Activated B cell treated with CpG ODN at 0.5 μM for 24 hours (primary cell): ENCODE measurements around the gene PRR30. TPM values are rescaled to one million over a fixed set of nuclear protein-coding genes. Genes with fewer than 3 reads are reported as not detected.

Experiments used
- ATAC-seq: fragments of 200-7000 bp; cut with Tn5 transposase; one replicate; pipeline ENCODE4 v1.10.0; 2021; ENCODE audit warnings: low read depth, mild to moderate bottlenecking, moderate library complexity
- CTCF ChIA-PET: fragments of 350-600 bp; sonication (Branson Sonifier 250); formaldehyde crosslinking; loops from one replicate; lab custom pipeline; 2021; ENCODE audit warnings: antibody characterized with exemption; lab: Charles Lee
- POLR2A ChIA-PET: fragments of 350-600 bp; sonication (Branson Sonifier 250); formaldehyde crosslinking; loops from one replicate; lab custom pipeline; 2021; ENCODE audit warnings: antibody characterized with exemption; lab: Charles Lee
- DNase-seq: peaks from one replicate; pipeline ENCODE4 v3.0.0; 2022
- H3K27ac Mint-ChIP-seq: one replicate; pipeline ENCODE4 v1.8.0; 2020; ENCODE audit warnings: mixed read lengths
- H3K27me3 Mint-ChIP-seq: one replicate; pipeline ENCODE4 v1.8.0; 2021; ENCODE audit warnings: mixed read lengths
- H3K36me3 Mint-ChIP-seq: one replicate; pipeline ENCODE4 v1.8.0; 2021; ENCODE audit warnings: low read depth, mixed read lengths
- H3K4me1 Mint-ChIP-seq: one replicate; pipeline ENCODE4 v1.8.0; 2021; ENCODE audit warnings: mixed read lengths
- H3K4me3 Mint-ChIP-seq: one replicate; pipeline ENCODE4 v1.8.0; 2020; ENCODE audit warnings: mild to moderate bottlenecking, mixed read lengths
- H3K9me3 Mint-ChIP-seq: one replicate; pipeline ENCODE4 v1.8.0; 2020; ENCODE audit warnings: mixed read lengths
- intact Hi-C: fragments of 100-400 bp; cut with micrococcal nuclease; formaldehyde crosslinking; loops from one replicate; pipeline ENCODE4 v1.15.1; 2024
- total RNA-seq: library from RNA; stranded (reverse); gene quantifications from 2 replicates; pipeline ENCODE4 v1.2.3, GENCODE V29; 2022
- TF ChIP-seq, protein P1 (sequence below): fragments of 200-600 bp; IDR thresholded peaks from one replicate; pipeline ENCODE4 v1.8.0; 2022; ENCODE audit warnings: antibody characterized with exemption, mild to moderate bottlenecking

The PRR30 gene
- total RNA-seq, 1 donor from 2014 or later = not detected

DNA sequence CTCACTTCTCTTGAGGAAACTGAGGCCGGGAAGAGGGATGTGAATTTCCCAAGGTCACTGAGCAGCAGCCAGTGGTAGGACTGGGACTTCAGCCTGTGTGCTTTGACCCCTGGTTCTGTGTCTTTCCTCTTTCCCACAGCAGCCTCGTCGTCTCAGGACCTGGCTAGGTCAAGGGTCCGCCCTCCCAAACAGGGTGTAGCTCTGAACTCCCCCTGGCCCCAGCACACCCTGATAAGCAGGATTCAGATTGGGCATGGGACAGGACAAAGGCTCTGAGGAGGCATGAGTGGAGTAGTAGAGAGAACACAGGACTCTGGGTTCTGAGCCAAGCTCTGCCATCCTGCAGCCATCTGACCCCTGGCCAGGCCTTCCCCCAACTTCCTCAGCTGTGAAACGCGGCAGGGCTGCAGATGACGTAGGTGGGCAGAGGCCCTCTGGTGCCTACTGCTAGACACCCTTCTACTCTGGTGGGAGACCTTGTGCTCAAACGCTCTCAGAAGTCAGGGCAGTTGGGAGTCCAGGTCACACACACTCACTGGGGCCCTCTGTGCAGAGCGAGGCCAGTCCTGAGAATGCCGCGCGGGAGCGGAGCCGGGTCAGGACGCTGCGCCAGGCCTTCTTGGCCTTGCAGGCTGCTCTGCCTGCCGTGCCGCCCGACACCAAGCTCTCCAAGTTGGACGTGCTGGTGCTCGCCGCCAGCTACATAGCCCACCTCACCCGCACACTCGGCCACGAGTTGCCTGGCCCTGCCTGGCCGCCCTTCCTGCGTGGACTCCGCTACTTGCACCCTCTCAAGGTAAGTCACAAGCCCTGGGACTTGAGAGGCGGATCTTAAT lies 10.6 kb upstream of the PRR30 start:
- Mint-ChIP-seq H3K27me3 (peaks cover 27% of the 10 kb centered on the region), H3K36me3 (no peaks in the 10 kb centered on the region), H3K9me3 (no peaks in the 10 kb centered on the region), H3K27ac (no peak overlapping the region), H3K4me1 (no peaks in the 10 kb centered on the region), H3K4me3 (no peak overlapping the region)
- TF ChIP-seq, protein P1, sequence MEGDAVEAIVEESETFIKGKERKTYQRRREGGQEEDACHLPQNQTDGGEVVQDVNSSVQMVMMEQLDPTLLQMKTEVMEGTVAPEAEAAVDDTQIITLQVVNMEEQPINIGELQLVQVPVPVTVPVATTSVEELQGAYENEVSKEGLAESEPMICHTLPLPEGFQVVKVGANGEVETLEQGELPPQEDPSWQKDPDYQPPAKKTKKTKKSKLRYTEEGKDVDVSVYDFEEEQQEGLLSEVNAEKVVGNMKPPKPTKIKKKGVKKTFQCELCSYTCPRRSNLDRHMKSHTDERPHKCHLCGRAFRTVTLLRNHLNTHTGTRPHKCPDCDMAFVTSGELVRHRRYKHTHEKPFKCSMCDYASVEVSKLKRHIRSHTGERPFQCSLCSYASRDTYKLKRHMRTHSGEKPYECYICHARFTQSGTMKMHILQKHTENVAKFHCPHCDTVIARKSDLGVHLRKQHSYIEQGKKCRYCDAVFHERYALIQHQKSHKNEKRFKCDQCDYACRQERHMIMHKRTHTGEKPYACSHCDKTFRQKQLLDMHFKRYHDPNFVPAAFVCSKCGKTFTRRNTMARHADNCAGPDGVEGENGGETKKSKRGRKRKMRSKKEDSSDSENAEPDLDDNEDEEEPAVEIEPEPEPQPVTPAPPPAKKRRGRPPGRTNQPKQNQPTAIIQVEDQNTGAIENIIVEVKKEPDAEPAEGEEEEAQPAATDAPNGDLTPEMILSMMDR = no peak
- ATAC-seq (no peak), DNase-seq (no peak)
- ChIA-PET CTCF (no interaction called here), POLR2A (no interaction called here)
- intact Hi-C loops = no loop called here

DNA sequence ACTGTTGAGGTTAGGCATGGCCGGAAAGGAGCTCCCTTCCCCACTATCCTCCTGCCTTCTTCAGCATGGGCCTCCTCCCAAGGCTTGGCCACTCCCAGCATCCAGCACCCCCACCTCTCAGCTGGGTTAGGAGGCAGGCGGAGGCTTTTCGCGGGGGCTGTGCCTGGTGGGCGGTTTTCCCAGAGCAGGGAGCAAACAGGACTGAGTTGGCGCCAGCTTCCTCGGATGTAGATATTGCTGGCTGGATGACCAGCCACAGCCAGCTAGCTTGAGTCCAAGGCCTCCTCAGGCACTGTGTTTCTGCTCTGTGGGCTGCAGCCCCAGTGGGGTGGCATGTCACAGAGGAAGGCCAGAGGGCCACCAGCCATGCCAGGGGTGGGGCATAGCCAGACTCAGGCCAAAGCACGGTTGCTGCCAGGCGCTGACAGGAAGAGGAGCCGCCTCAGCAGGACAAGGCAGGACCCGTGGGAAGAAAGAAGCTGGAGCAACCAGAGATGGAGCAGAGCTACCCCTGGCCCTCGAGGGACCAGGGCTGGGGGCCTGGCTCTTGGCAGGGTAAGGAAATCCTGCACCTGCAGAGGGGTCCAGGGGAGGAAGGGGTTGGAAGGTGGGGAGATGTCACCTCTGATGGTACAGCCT lies 9.7 kb upstream of the PRR30 start, which contains the start of gene TCF23:
Gene TCF23, plus strand, starts transcription at position 204 of the 639 bp plus-strand sequence. Its CDS starts 130 bp downstream, at position 334.
- Mint-ChIP-seq H3K36me3 (no peaks in the 10 kb centered on the region), H3K9me3 (no peaks in the 10 kb centered on the region), H3K4me1 (no peaks in the 10 kb centered on the region), H3K4me3 (no peak within 1 kb of the TSS), H3K27me3 (peaks cover 23% of the 10 kb centered on the region), H3K27ac (no peak within 1 kb of the TSS)
- CTCF ChIA-PET = no interaction called here
- intact Hi-C loops = no loop called here
- ATAC-seq (no peak), DNase-seq (no peak)
- TF ChIP-seq, protein P1 = no peak
- POLR2A ChIA-PET = no interaction called here

DNA sequence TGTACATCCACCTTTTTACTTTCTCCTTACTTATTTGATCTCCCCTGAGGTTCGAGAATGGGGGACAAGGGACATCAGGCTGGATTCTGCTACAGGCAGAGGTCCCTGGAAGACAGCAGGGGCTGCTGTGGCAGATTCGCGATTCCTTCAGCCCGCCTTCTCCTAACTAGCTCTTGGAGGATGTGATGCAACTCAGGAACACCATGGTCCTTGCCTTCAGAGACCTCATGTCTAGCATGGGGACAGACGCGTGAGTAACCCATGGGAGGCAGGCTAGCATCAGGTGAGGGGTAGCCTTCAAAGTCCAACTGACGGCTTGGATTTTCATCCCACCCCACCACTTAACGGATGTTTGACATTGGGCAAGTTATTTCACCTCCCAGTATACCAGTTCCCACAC lies 8.7 kb upstream of the PRR30 start:
- DNase-seq = no peak
- CTCF ChIA-PET = no interaction called here

DNA sequence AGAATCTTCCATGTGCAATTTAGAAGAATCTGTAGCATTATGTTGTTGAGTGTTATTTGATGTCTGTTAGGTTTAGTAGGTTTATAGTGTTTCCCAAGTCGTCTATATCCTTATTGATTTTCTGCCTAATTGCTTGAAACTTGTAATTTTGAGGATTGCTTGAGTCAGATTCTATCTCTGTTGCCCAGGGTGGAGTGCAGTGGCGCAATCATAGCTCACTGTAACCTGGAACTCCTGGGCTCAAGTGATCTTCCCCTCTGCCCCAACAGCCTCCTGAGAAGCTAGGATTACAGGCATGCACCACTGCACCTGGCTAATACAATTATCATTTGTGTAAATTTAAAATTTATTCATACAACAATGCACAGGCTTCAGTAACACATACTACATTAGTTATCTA lies 6.5 kb upstream of the PRR30 start:
- no peaks in the 10 kb centered on the region for H3K9me3 Mint-ChIP-seq
- no peaks in the 10 kb centered on the region for H3K36me3 Mint-ChIP-seq
- ATAC-seq (no peak), DNase-seq (no peak)
- no peaks in the 10 kb centered on the region for H3K4me1 Mint-ChIP-seq
- intact Hi-C loops = no loop called here
- H3K27me3 Mint-ChIP-seq = peaks cover 25% of the 10 kb centered on the region
- H3K27ac Mint-ChIP-seq = no peak overlapping the region
- H3K4me3 Mint-ChIP-seq = no peak overlapping the region
- POLR2A ChIA-PET = no interaction called here
- TF ChIP-seq, protein P1 = no peak
- CTCF ChIA-PET = no interaction called here

More for the DNA sequence above, 8.7 kb upstream of the PRR30 start:
- no peaks in the 10 kb centered on the region for H3K9me3 Mint-ChIP-seq
- no peak overlapping the region for H3K27ac Mint-ChIP-seq
- TF ChIP-seq, protein P1 = no peak
- H3K4me3 Mint-ChIP-seq = no peak overlapping the region
- POLR2A ChIA-PET = no interaction called here
- no peaks in the 10 kb centered on the region for H3K36me3 Mint-ChIP-seq
- no peaks in the 10 kb centered on the region for H3K4me1 Mint-ChIP-seq
- no peak for ATAC-seq
- intact Hi-C loops = no loop called here
- peaks cover 22% of the 10 kb centered on the region for H3K27me3 Mint-ChIP-seq

DNA sequence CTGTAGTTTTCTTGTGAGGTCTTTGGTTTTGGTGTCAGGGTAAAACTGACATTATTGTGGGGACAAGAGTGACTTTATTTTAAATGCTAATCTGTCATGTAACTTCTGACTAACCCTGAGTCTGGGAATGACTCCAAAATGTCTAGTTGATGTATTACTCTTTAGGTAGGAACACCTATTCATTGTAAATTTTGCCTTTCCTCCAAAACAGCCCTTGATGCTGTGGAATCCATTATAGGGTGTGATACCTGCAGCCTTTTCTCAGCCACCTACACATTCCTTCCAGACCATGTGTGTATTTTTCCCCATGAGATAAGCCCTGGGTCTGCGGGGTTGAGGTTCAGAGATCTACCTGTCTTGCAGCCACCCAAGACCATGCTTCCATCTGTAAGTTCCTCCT lies 4.1 kb upstream of the PRR30 start:
- Mint-ChIP-seq H3K4me3 (no peak overlapping the region), H3K36me3 (no peaks in the 10 kb centered on the region), H3K27me3 (peaks cover 20% of the 10 kb centered on the region), H3K27ac (no peak overlapping the region), H3K4me1 (no peaks in the 10 kb centered on the region), H3K9me3 (no peaks in the 10 kb centered on the region)
- intact Hi-C loops = no loop called here
- DNase-seq (no peak), ATAC-seq (no peak)
- POLR2A ChIA-PET = no interaction called here
- TF ChIP-seq, protein P1 = no peak
- CTCF ChIA-PET = no interaction called here
